IPS DF 4.7 (cell line): ENCODE results near the gene PFKFB2.
"Not testable (repeated sequence)": the region's sequence is repeated elsewhere in the genome, so short reads cannot be mapped to it uniquely, and the experiment has no call there.

Source experiments
- DNase-seq: peaks from one replicate; pipeline ENCODE4 v3.0.0-alpha.2; 2013; ENCODE audit warnings: low spot score; ENCODE audit errors: extremely low read depth

The PFKFB2 gene

DNA sequence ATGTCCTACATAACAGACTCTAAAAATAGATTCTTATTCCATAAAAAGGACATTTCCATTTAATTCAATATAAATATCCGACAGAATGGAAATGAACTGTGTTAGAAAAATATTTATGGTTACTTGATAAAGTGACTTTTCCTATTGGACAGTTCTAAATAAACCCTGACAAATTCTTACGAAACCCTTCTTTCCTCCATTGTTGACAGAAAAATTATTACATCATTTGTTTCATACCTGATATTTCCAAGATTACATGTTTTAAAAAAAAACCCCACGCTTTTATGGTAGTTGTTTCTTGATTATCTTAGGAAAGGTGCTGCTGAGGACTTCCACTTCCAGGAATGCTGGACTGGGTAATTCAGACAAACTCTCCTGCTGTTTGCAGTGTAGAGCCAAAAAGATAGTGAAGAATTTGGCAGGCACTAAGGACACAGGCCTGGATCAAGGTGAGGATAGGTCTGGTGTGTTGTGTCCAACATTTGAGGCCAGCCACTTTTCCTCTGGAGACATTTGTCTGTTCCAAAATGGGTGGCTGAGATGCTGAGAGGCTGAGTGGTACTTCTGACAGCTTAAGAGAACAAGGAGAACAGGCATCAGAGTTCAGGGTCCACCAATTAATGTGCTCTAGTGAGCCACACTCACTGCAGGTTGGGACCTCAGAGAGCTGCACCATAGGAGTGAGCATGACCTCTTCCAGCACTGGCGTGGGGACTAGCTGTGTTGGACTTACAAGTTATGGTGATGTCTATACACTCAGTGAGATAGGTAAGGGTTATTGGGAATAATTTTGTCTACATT, 13.5 kb upstream of the PFKFB2 start:
- DNase-seq, result no peak

DNA sequence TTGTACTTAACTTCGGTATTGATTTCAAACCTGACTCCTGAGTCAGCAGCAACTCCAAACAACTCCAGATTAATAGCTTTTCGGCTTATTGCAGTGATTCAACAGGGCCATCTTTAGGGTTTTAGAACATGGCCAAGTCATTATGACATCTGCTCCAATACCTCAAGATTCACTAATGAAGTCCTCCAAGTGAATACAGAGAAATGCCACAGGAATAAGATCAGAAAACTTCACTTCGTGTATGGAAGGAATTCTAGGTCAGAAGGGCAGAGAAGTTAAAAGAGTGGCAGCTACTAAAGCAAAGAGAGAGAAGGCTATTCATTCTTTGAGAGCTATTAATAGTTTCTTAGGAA, 12.9 kb upstream of the PFKFB2 start:
- DNase-seq, result no peak

DNA sequence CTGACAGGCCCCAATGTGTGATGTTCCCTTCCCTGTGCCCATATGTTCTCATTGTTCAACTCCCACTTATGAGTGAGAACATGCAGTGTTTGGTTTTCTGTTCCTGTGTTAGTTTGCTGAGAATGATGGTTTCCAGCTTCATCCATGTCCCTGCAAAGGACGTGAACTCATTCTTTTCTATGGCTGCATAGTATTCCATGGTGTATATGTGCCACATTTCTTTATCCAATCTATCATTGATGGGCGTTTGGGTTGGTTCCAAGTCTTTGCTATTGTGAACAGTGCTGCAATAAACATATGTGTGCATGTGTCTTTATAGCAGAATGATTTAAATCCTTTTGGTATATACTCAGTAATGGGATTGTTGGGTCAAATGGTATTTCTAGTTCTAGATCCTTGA, 11.7 kb upstream of the PFKFB2 start:
- DNase-seq, result not testable (repeated sequence)

DNA sequence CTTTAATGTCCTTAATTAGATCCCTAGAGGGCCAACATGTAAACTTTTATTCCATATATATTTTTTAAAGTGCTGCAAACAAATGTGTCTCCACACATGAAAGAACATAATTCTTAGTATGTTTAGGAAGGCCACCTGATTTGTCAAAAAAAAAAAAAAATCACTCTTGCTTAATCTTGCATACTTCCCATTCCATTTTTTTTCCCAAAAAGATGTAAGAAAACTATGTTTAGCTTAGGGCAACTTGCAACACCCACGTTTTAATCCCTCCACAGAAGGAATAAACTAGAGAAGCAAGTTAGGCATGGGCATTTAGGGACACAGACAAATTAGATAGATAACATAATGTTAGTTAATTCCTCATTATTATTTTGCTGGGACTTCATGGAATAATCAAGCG, 7.6 kb upstream of the PFKFB2 start:
- no peak for DNase-seq

DNA sequence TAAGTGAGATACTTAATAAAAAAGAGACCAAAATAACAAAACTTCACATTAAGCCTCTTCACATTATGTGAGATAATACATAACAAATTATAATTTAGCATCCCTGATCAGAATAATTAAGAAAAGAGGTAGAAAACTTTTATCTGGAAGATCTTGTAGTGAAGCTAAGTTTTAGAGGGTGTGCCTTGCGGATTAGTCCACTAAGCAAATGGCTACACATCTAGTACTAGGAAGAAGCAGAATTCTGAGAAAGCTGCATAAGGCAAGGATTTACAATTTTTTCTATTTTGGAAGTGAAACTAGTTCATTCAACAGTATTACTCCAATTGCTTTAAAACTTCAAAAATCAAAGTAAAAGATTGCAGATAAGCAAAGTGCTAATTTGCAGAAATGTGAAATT, 5.6 kb upstream of the PFKFB2 start:
- no peak for DNase-seq

DNA sequence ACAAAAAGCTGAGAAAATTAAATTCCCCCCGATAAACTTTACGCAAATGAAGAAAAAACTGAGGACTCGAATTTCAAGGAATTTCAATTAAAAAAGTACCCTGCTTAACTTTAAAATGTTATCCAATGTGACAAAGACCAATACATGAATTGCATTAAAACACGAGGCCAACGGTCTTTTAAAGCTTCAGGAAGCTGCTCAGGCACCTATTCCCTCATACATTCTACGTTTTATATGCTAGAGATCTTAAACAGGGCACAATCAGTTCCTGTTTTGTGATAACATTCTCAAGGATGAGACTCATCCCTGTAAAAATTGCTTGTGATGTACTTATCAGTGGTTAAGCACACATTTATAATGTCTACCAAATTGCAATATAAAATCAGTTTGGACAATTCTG, 5.0 kb upstream of the PFKFB2 start:
- DNase-seq, result no peak

DNA sequence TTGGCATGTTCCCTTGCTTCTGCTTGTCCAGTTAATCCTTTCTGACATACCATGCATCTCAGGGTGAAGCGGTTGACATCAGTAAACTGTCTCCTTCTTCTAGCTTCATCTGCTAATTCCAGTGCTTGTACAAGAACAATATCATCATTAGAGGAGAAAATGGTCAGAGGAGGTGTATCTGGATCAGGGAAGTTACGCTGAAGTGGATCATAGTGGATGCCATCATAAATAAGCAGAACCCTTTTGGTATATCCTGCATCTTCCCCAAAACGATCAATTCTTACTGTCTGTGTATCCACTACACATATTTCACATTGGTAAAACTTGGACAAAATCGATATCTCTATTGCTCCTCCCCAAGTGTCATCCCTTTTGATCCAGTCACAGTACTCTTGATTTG, 4.0 kb upstream of the PFKFB2 start:
- no peak for DNase-seq

DNA sequence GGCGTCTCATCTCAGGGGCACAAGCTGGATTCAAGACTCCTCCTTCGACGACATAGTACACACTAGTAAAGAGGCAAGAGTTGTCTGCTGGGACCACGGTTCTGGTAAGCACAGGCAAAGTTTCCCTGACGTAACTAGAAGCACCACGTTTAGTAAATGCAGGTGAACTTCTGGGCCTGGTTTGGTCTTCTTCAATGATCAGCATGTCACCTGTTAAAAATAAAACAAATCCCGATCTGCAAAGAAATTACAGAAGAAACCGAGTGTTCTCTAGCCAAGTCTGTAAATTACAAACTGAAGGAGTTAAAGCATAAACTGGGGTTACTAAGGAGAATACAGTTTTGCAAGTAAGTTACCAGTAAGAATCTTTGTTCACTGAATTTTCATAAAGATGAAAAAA, 3.6 kb upstream of the PFKFB2 start:
- DNase-seq, result no peak

DNA sequence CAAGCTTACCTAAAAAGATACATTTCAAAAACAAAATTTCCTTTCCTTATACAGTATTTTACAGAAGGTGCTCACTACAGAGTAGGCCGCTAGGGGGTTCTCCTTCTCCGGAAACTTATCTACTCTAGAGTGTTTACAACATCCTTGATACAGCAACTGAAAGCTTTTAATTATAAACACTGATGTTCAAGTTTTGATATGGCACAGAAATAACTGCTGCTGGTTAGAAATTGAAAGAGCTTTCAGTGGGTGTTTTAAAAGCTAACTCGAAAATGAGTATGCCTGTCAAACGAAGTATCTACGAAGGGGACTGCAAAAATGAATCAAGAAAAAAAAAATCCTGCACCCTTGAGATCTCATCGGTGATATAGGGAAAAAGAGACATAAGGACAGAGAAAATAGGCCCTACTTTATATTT, 3.1 kb upstream of the PFKFB2 start:
- no peak for DNase-seq

DNA sequence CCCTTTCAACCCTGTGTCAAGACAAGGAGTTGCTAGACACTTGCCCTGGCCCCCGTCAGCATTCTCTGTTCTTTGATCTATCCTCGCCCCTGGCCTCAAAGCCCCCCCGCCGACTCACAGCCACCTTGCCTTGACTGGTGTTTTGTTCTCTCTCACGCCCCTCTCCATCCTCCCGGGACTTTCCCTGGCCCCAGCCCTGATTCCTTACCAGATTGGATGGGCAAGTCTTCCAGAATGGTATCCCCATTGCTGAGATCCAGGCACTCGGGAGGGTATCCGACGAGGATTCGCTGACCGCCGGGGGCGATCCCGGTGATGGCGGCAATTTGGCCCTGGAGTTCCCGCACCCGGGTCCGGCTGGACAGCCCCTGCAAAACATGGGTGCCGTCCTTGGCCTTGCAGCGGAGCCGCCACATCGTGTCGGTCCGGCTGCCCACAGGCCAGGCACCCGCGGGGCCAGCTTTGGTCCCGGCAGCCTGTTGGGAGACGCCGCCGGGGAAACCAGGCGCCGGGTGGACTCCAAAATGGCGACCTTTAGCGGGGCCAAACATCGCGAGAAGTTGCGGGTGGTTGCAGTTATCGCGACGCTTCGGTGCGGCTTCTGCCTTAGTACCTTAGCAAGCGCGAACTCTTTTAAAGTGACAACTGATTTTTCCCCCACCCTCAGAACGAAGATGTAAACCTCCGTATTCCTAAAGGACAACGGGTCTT, 2.4 kb upstream of the PFKFB2 start:
- peak; percentile 74 for DNase-seq

DNA sequence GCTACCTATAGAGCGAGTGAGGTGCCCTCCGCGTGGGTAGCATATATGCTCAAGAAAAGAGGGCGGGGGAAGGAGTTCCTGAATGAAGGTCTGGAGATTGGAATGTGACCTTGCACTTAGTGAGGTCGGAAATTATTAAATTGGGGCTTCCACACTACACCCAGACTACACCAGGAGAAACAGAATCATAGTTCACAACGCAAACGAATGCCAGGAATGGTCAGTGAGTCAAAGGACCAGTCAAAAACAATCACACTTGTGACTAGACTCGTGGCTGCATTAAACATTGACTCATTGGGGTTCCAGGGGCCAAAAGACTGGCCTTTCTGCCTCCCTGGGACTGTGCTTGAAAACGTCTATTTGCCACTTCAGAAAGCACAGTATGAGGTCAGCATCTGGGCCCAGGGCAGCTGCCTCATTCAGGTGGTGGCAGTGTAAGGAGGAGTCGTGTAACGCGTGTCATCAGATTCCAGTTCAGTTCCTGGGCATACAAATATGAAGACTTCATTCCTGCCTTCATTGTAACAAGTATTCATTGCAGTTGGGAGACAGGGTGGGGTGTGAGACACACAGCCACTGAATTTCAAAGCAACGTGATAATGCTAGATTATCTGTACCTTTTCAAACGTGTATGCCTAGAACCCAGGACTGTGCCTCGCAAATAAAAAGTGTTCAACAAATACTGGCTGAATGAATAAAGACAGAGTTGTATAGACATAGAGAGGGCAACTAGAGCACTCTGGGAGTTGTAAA, 1.7 kb upstream of the PFKFB2 start, which contains the start of gene YOD1:
Gene YOD1, minus strand, starts transcription at position 18 of the 753 bp plus-strand sequence. CDS start 178 bp downstream, outside the sequence.
- DNase-seq, result no peak

DNA sequence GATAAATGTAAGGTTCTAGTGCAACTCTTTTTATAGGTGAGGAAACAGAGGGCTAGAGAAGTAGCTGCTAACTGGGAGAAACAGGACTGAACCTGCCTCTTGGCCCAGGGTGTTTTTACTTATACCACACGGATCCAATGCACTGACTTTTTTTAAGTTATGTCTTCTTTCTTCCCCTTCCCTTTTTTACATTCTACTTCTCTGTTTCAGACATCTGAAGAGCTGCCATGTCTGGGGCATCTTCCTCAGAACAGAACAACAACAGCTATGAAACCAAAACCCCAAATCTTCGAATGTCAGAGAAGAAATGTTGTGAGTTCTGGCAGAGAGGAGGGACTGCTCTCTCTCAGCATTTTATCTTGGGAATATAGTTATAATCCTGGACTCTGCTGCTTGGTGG, 1.4 kb downstream of the PFKFB2 start:
- DNase-seq, result no peak

DNA sequence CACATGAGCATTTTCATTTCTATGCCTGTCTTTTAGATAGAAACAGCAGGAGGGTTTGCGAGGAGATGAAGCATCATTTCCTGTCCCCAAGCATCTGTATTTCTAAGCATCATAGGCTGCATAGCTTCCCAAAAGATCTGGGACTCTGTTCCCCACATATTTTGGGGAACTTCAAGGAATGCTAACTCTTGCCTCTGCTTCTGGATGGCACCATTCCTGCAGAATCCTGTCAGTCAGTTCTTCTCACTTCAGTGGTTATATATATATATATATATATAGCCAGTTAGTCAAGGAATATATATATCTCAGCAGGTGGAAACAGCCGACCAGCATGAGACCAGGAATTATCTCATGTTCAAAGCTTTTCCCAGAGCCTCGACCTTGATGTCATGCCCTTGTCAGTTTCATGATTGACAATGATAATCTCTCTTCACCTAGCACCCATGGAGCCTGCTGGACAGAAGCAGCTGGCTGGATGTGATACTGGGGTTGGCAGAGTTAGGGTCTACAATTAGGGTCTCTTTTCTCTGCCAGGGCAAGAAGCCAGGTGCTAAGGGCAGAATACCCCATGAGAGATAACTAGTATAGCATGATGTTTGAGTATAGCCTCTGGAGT, 2.4 kb downstream of the PFKFB2 start:
- no peak for DNase-seq

DNA sequence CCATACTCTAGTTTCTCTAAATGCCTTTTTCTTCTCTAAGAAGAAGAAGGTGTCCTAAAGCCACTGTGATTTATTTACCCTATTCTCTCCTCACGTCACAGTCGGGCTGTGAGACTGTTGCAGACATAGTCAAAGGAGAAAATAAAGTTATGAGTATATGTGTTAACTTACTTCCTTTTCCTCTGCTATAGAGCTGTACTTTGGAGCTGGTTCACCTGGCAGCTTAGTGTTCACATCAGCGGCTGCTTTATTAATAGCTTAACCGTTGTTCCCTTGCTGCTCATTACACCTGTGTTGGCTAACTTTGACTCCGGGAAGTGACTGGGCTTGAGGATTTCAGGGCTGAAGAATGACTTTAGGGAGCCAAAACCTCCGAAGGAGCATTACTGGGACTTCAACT, 3.6 kb downstream of the PFKFB2 start:
- DNase-seq, result no peak

DNA sequence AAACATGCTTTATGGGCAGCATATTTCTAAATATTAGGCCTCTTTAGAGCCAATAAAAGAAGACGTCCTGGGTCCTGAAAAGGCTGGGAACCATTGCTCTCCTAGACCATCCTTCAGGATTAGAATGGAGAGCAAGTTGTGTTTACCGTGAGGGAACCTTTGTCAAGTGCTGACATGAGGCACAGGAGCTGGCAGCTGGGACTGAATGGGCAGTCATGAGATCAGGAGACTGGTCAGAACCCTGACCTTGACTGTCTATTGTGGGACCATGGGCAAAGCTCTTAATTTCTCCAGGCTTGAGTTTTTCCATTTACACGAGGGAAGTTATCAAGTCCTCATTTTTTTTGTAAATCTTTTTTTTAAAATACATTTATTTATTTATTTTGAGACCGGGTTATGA, 5.2 kb downstream of the PFKFB2 start:
- no peak for DNase-seq

DNA sequence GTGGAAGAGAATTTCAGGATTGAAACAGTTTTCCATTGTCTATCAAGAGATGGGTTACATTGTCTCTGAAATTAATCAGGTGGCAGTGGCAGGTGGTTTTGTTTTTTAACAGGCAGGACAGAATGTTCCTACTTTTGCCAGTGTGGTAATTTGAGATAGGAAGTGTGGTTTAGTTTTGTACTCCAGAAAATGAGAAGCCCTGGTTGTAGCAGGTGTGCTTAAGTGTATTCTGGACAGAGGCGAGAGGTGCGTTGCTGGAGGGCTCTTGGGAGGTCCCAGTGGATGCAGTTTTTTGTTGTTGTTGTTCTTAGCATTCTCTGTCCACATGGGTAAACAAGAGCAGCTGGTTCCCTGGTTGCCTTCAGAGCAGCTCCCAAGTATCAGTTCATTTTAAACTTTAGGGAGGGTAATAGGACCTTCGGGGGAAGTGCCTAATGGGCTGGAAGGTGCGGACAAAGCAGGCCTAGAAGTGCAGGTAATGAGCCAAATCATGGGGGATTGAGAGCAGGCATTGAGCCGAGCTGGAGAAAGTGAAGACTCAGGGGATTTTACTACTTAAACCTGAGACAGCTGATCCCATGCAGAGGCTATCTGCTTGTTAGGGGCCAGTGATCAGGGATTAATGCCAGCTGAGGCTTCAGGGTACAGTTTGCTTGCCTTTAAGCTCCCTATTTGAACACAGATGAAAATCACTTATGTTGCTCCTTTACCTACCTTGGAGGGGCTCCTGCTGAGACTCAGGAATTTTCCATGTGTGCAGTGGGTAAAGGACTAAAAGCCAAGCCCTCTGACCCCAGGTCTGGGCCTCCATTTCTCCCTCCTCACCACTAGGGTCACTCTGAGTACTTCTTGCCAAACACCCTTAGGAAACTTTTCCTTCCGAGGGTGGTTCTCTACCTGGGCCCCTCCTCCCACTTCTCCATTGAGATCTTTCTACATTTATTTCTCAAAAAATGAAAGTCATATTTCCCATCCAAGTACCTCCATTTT, 6.1 kb downstream of the PFKFB2 start:
- DNase-seq, result no peak

DNA sequence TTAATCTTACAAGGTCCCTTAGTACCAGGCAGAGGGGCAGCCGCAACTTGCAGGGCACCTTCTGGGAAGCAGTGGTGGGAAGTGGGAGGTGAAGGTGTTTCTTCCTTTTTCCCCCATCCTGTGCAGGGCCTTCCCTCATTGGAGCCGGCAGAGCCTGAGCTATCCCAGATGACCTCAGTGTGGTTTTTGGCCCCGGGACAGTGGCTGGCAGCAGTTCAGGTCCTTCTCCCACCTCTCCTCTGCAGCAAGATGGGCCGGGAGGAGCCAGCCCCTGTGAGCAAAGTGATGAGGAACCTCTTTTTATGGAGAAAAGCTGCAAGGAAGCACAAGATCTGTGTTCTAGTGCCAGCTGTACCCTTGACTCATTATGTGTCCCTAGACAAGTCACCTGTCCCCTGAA, 6.8 kb downstream of the PFKFB2 start:
- DNase-seq, result no peak

DNA sequence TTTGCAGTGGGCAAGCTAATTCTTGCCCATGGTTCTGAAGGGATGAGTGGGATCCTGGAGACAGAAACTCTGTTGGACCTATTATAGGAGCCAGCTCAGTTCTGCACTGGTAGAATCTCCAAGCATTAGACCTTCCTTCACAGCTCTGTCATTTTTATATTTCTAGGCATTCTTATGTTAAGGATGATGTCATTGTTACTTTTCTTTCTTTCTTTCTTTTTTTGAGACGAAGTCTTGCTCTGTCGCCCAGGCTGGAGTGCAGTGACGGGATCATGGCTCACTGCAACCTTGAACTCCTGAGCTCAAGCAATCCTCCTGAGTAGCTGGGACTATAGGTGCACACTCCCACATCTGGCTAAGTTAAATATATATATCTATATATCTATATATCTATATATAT, 7.5 kb downstream of the PFKFB2 start:
- no peak for DNase-seq

DNA sequence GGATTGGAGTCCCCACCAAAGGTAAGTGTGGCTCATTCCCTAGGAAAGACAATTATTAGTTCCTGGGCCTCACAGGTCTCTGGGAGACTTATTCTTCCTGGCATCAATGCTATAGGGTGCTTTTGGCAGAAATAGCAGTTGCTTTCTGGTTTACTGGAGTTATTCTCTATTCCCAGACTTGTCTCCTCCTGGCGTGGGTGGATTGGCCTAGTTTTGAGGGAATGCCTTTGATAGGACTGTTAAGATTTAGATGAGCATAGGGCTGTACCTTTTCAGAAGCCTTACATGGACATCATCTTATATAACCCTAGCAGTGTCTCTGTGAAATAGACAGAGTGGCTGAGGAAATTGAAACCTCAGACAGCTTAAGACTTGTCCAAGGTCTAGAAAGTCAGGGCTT, 9.0 kb downstream of the PFKFB2 start:
- DNase-seq, result no peak

DNA sequence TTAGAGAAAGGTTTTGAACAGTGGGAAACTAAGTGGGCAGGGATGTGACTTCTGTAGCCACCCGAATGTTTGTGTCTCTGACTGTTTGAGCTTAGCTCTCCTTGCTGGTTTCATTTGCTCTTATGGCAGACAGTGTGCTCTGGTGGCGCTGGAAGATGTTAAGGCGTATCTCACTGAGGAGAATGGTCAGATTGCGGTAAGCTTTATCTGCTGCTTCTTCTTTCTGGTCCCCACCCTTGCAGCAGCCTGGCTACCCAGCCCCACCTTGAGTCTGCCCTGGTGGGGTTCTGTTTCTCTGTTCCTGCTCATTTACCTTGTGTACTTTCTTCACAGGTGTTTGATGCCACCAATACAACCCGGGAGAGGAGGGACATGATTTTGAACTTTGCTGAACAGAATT, 9.9 kb downstream of the PFKFB2 start:
- DNase-seq, result no peak

DNA sequence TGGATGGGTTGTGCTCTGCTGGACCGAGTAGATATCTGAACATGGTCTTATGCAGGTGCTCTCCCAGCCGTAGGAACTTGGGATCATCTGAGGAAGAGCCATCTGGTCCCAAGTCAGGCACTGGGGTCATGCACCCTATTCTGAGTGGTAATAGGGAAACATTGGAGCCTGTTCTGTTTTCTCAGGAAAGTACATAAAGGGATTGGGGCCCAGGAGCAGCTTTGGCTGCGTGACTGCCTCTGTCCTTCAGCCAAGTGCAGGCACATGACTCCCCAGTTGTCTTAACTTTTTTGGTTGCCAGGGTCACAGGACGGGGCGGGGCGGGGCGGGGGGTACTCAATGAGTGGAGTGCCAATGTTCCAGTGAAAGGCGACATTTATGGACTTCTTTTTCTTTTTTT, 11.5 kb downstream of the PFKFB2 start:
- DNase-seq, result no peak
